ENCODE data around the gene MACROD2. TPM values are rescaled to one million over a fixed set of nuclear protein-coding genes. Genes with fewer than 3 reads are reported as not detected.
A peak's percentile ranks its signal among the peaks of the same experiment; 100 is the strongest.

The MACROD2 gene
- total RNA-seq, 1 experiment from 2014 or later: 1.6 TPM

- Histone ChIP-seq H3K9me3 (ENCODE audit: control insufficient read depth, low read depth, low read length) (no peaks in the 10 kb centered on the region), H2BK12ac (ENCODE audit: insufficient read length, low read depth, low read length) (no peak overlapping the region), H3K27ac (ENCODE audit: insufficient read length, low read depth, low read length) (no peak overlapping the region), H3K27me3 (ENCODE audit: insufficient read depth, low read length) (no peaks in the 10 kb centered on the region), H3K18ac (ENCODE audit: insufficient read length, low read depth, low read length) (no peak overlapping the region), H4K8ac (replicated peaks; ENCODE audit: insufficient read length, low read depth, low read length) (no peak overlapping the region), H3K4ac (ENCODE audit: low read depth, low read length) (no peak overlapping the region), H4K5ac (ENCODE audit: insufficient read length, low read depth, low read length) (no peak overlapping the region), H3K4me2 (ENCODE audit: insufficient read depth, insufficient read length, low read length) (no peak overlapping the region), H3K4me1 (ENCODE audit: insufficient read depth, low read length) (no peaks in the 10 kb centered on the region), H2BK5ac (ENCODE audit: insufficient read length, low read length) (no peak overlapping the region), H3K79me1 (ENCODE audit: insufficient read depth, low read depth, low read length, poor library complexity, severe bottlenecking) (no peaks in the 10 kb centered on the region), H2AFZ (ENCODE audit: low read length) (no peak overlapping the region), H2BK20ac (ENCODE audit: low read depth, low read length, poor library complexity, severe bottlenecking) (no peak overlapping the region), H4K91ac (ENCODE audit: insufficient read length, low read depth, low read length) (no peak overlapping the region), H3K23me2 (ENCODE audit: insufficient read length, low read depth, low read length, poor library complexity, severe bottlenecking) (no peaks in the 10 kb centered on the region), H3K23ac (ENCODE audit: insufficient read length, low read depth, low read length) (no peak overlapping the region), H3T11ph (ENCODE audit: low read length) (no peak overlapping the region), H2AK5ac (ENCODE audit: insufficient read length, low read length) (no peak overlapping the region), H3K14ac (ENCODE audit: insufficient read depth, low read length) (no peak overlapping the region), H3K56ac (ENCODE audit: insufficient read length, low read depth, low read length) (no peak overlapping the region), H3K79me2 (ENCODE audit: insufficient read depth, low read length) (no peaks in the 10 kb centered on the region), H2BK120ac (ENCODE audit: low read depth, low read length, poor library complexity, severe bottlenecking) (no peak overlapping the region), H4K20me1 (ENCODE audit: control insufficient read depth, insufficient read depth, insufficient read length) (no peaks in the 10 kb centered on the region), H3K9ac (ENCODE audit: extremely low read depth, insufficient read length, low read length) (no peak overlapping the region), H2BK15ac (ENCODE audit: low read depth, low read length) (no peak overlapping the region)
- no peak overlapping the region for H3K27ac Mint-ChIP-seq
- peak; percentile 95 for TF ChIP-seq CTCF (conservative IDR thresholded peaks at IDR 0.05)
- no peaks in the 10 kb centered on the region for H3K9me3 Mint-ChIP-seq
- H3K36me3 Mint-ChIP-seq (ENCODE audit: insufficient read depth in 1 of 3, low read depth in 3 of 3): no peaks in the 10 kb centered on the region
- H3K27me3 Mint-ChIP-seq (ENCODE audit: low read depth): no peaks in the 10 kb centered on the region
- DNase-seq: peak; percentile 82
- WGBS (ENCODE audit: extremely low coverage, insufficient read length, low lambda C conversion rate): no CpG with 5 or more reads among the region's 9 CpGs
- H3K4me1 Mint-ChIP-seq: peaks cover 11 to 13% of the 10 kb centered on the region in 2 experiments
- no peak overlapping the region for H3K4me3 Mint-ChIP-seq
These were observed 1713.8 kb downstream of the MACROD2 start for GRCh38 chr20:15708984-15709598.

All from H9 (cell line).